ENCODE data around the gene ELOA.
A peak's percentile ranks its signal among the peaks of the same experiment; 100 is the strongest.

ELOA gene

DNA sequence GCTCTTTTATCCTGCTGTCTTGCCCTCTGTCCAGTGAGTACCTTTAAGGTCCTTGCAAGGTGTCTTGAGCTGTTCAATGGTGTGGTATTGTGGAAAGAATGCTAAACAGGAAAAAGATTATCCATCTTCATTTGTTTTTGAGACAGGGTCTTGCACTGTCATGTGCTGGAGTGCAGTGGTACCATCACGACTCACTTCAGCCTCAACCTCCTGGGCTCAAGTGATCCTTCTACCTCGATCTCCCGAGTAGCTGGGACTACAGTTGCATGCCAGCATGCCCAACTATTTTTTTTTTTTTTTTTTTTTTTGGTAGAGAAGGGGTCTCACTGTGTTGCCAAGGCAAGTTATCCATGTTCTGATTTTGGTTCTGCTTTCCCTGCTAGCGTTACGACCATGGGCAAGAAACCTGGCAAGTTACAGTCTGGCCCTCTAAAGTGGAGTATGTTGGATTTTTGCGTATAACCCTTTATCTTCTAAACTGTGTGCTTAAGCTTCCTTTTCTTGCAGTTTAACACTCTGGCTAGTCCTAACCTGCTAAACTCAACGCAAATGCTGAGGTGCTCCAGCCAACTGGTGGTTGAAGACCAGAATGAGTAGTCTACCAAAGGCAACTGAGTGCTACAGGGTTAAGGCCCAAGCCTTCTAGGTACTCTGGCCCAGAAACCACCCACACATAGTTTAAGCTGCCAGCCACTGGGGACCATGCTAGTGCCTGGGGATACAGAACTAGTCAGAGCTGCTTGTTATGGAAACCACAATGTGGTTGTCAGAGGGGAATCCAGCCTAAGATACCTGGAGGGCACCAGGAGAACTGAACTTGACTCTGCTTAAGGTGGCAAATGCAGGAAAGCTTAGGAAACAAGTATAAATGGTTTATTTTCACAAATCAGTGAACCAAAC is 43.7 kb upstream of the ELOA start:
- no peak for TF ChIP-seq CTCF (IDR thresholded peaks at IDR 0.05; ENCODE audit: low read depth, low read length)
- no peak overlapping the region for H3K4me3 ChIP-seq (ENCODE audit: low read depth, low read length)
- no peak for DNase-seq (ENCODE audit: low read depth, low spot score)
- in situ Hi-C loops (cut with HindIII; ENCODE audit: low sequenced_read_pairs): no loop called here

DNA sequence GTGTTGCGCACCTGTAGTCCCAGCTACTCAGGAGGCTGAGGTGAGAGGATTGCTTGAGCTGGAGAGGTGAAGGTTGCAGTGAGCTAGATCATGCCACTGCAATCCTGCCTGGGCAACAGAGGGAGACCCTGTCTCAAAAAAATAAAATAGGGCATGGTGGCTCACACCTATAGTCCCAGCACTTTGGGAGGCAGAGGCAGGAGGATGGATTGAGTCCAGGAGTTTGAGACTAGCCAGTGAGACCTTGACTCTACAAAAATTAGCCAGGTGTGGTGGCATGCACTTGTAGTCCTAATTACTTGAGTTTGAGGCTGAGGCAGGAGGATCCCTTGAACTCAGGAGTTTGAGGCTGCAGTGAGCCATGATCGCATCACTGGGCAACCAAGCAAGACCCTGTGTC is 42.0 kb upstream of the ELOA start:
- TF ChIP-seq CTCF (IDR thresholded peaks at IDR 0.05; ENCODE audit: low read depth, low read length): no peak
- DNase-seq (ENCODE audit: low read depth, low spot score): no peak
- in situ Hi-C loops (cut with HindIII; ENCODE audit: low sequenced_read_pairs): no loop called here
- H3K4me3 ChIP-seq (ENCODE audit: low read depth, low read length): no peak overlapping the region

GRCh38 chr1:23701996-23702395 is 41.3 kb upstream of the ELOA start:
- no peak overlapping the region for H3K4me3 ChIP-seq (ENCODE audit: low read depth, low read length)
- TF ChIP-seq CTCF (IDR thresholded peaks at IDR 0.05; ENCODE audit: low read depth, low read length): no peak
- in situ Hi-C loops (cut with HindIII; ENCODE audit: low sequenced_read_pairs): no loop called here

DNA sequence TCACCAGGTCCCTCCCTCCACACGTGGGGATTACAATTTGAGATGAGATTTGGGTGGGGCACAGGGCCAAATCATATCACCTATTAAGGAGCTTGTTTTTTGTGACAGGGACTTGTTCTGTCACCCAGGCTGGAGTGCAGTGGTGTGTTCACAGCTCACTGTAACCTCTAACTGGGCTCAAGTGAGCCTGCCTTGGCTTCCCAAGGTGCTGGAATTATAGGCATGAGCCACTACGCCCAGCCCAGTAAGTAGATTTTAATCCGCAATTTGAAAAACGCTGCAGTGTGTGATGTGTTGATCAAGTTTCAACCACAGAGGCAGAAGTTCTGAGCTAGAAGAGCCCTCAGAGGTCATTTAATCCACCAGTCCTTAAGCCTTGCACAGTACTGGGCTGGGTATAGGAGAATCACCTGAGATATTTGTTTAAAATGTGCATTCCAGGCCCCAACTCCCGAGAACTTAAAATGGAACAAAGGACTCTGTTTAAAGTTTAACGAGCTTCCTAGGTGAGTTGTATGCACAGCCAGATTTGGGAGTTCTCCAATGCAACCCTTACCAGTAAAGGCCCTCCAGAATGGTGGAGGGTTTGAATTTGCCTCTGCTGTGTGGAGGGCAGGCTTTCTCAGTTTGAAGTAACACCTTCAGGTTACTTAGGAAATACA is 38.3 kb upstream of the ELOA start:
- no peak overlapping the region for H3K4me3 ChIP-seq (ENCODE audit: low read depth, low read length)
- in situ Hi-C loops (cut with HindIII; ENCODE audit: low sequenced_read_pairs): no loop called here
- TF ChIP-seq CTCF (IDR thresholded peaks at IDR 0.05; ENCODE audit: low read depth, low read length): no peak
- no peak for DNase-seq (ENCODE audit: low read depth, low spot score)

More at GRCh38 chr1:23701996-23702395, 41.3 kb upstream of the ELOA start:
- no peak for DNase-seq (ENCODE audit: low read depth, low spot score)

DNA sequence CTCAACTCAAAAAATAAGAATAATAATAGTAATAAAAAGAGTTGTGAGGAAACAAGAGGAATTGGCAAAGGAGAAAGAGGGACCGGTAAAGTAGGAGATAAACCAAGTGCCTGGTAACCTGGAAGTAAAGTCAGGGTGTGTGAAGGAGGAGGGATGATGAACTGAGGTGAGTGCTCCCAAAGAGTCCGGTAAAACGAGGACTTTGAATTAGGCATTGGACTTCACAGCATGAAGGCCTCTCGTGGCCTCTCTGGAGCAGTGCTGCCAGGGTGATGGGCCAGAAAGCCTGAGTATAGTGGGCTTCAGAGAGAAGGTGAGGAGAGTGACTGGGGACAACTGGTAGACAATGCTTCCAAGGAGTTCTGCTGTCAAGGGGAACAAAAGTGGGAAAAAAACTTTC is 34.0 kb upstream of the ELOA start:
- in situ Hi-C loops (cut with HindIII; ENCODE audit: low sequenced_read_pairs): no loop called here
- no peak for TF ChIP-seq CTCF (IDR thresholded peaks at IDR 0.05; ENCODE audit: low read depth, low read length)
- no peak overlapping the region for H3K4me3 ChIP-seq (ENCODE audit: low read depth, low read length)
- DNase-seq (ENCODE audit: low read depth, low spot score): no peak

DNA sequence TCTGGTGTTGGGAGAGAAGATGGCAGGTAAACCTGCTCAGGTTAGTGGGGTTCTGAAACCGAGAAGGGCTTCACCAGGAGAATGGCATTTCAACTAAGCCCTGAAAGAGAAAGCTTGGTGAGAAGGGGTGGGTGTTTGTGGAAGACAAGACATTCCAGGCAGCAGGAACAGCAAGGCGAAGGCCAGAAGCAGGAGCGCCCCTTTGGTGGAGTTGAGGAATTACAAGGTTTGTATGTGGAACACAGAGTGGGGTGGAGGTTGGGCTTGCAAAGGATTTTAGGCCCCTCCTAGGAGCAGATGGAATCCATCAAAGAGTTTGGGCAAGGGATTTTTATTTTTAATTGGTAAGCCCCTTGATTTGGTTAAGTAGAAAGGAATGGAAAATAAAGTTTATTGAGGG is 24.8 kb upstream of the ELOA start:
- in situ Hi-C loops (cut with HindIII; ENCODE audit: low sequenced_read_pairs): no loop called here
- no peak overlapping the region for H3K4me3 ChIP-seq (ENCODE audit: low read depth, low read length)
- peak; percentile 23 for DNase-seq (ENCODE audit: low read depth, low spot score)
- TF ChIP-seq CTCF (IDR thresholded peaks at IDR 0.05; ENCODE audit: low read depth, low read length): peak; percentile 60
